ENCODE data around the gene TREML1.

- TF ChIP-seq POLR2A (IDR thresholded peaks at IDR 0.05) (no peak), CTCF (IDR thresholded peaks at IDR 0.05) (no peak)
Observed at GRCh38 chr6:41119508-41119907, 34.6 kb downstream of the TREML1 start.

Data from uterus (tissue), 2 donors.